ENCODE measurements around the gene KCND1.
A peak's percentile ranks its signal among the peaks of the same experiment; 100 is the strongest.

The KCND1 gene

GRCh38 chrX:48918301-48918642 is 53.4 kb downstream of the KCND1 start:
- Histone ChIP-seq H3K36me3 (ENCODE audit: insufficient read depth) (peaks cover 18% of the 10 kb centered on the region; the same call in 1 of the 2 replicates), H3K4me1 (ENCODE audit: low read depth, poor library complexity, severe bottlenecking) (peaks cover 52% of the 10 kb centered on the region), H2AFZ (ENCODE audit: low read depth) (no peak overlapping the region), H4K20me1 (ENCODE audit: insufficient read depth) (peaks cover 35% of the 10 kb centered on the region), H3K79me2 (ENCODE audit: insufficient read depth, low read depth) (peaks cover 58% of the 10 kb centered on the region), H3K4me3 (IDR thresholded peaks at IDR 0.05; ENCODE audit: insufficient read depth, low read depth, low read length) (no peak overlapping the region), H3K9ac (peak overlapping the region; percentile 96), H3K4me2 (no peak overlapping the region), H3K27ac (peak overlapping the region; percentile 93), H3K27me3 (ENCODE audit: insufficient read depth, low read depth) (no peaks in the 10 kb centered on the region)
- TF ChIP-seq CTCF (conservative IDR thresholded peaks at IDR 0.05; ENCODE audit: low read depth, low read length), result no peak

- peak overlapping the region; percentile 90 for H3K4me2 ChIP-seq
- peaks cover 51% of the 10 kb centered on the region for H3K4me1 ChIP-seq (ENCODE audit: low read depth, poor library complexity, severe bottlenecking)
- no peaks in the 10 kb centered on the region for H3K27me3 ChIP-seq (ENCODE audit: insufficient read depth, low read depth)
- TF ChIP-seq CTCF (conservative IDR thresholded peaks at IDR 0.05; ENCODE audit: low read depth, low read length), result peak; percentile 87
- H3K9ac ChIP-seq, result peak overlapping the region; percentile 96
- H2AFZ ChIP-seq (ENCODE audit: low read depth), result no peak overlapping the region
- H3K36me3 ChIP-seq (ENCODE audit: insufficient read depth), result peaks cover 18% of the 10 kb centered on the region; the same call in 1 of the 2 replicates
- peak overlapping the region; percentile 93 for H3K27ac ChIP-seq
- peaks cover 58% of the 10 kb centered on the region for H3K79me2 ChIP-seq (ENCODE audit: insufficient read depth, low read depth)
- H3K4me3 ChIP-seq (IDR thresholded peaks at IDR 0.05; ENCODE audit: insufficient read depth, low read depth, low read length), result no peak overlapping the region
- H4K20me1 ChIP-seq (ENCODE audit: insufficient read depth), result peaks cover 35% of the 10 kb centered on the region
Measured at GRCh38 chrX:48917139-48918001, 54.3 kb downstream of the KCND1 start.

- peak overlapping the region; percentile 93 for H3K27ac ChIP-seq
- peaks cover 30% of the 10 kb centered on the region for H3K4me1 ChIP-seq (ENCODE audit: low read depth, poor library complexity, severe bottlenecking)
- no peak overlapping the region for H3K4me3 ChIP-seq (IDR thresholded peaks at IDR 0.05; ENCODE audit: insufficient read depth, low read depth, low read length)
- peak overlapping the region; percentile 90 for H3K4me2 ChIP-seq
- H3K36me3 ChIP-seq (ENCODE audit: insufficient read depth), result peaks cover 18% of the 10 kb centered on the region; the same call in 1 of the 2 replicates
- no peaks in the 10 kb centered on the region for H3K27me3 ChIP-seq (ENCODE audit: insufficient read depth, low read depth)
- H2AFZ ChIP-seq (ENCODE audit: low read depth), result no peak overlapping the region
- H3K9ac ChIP-seq, result peak overlapping the region; percentile 96
- H3K79me2 ChIP-seq (ENCODE audit: insufficient read depth, low read depth), result peaks cover 50% of the 10 kb centered on the region
- H4K20me1 ChIP-seq (ENCODE audit: insufficient read depth), result peaks cover 35% of the 10 kb centered on the region
- no peak for TF ChIP-seq CTCF (conservative IDR thresholded peaks at IDR 0.05; ENCODE audit: low read depth, low read length)
Measured at GRCh38 chrX:48914593-48915493, 56.8 kb downstream of the KCND1 start.

GRCh38 chrX:48913605-48914366 is 57.9 kb downstream of the KCND1 start:
- no peak overlapping the region for H3K4me3 ChIP-seq (IDR thresholded peaks at IDR 0.05; ENCODE audit: insufficient read depth, low read depth, low read length)
- peaks cover 48% of the 10 kb centered on the region for H3K79me2 ChIP-seq (ENCODE audit: insufficient read depth, low read depth)
- peaks cover 18% of the 10 kb centered on the region; the same call in 1 of the 2 replicates for H3K36me3 ChIP-seq (ENCODE audit: insufficient read depth)
- H3K27ac ChIP-seq, result peak overlapping the region; percentile 93
- no peaks in the 10 kb centered on the region for H3K27me3 ChIP-seq (ENCODE audit: insufficient read depth, low read depth)
- H4K20me1 ChIP-seq (ENCODE audit: insufficient read depth), result peaks cover 35% of the 10 kb centered on the region
- H3K4me1 ChIP-seq (ENCODE audit: low read depth, poor library complexity, severe bottlenecking), result peaks cover 28% of the 10 kb centered on the region
- H3K9ac ChIP-seq, result peak overlapping the region; percentile 96
- no peak overlapping the region for H2AFZ ChIP-seq (ENCODE audit: low read depth)
- peak overlapping the region; percentile 90 for H3K4me2 ChIP-seq
- no peak for TF ChIP-seq CTCF (conservative IDR thresholded peaks at IDR 0.05; ENCODE audit: low read depth, low read length)
